ENCODE measurements around the gene B4GALNT3.

B4GALNT3 gene

GRCh38 chr12:508795-509194 is 49.1 kb downstream of the B4GALNT3 start:
- DNase-seq (ENCODE audit: low read depth): no peak

- peak; percentile 22 for DNase-seq (ENCODE audit: low read depth)
Observed at GRCh38 chr12:509500-509899, 49.8 kb downstream of the B4GALNT3 start.

GRCh38 chr12:510071-510825 is 50.5 kb downstream of the B4GALNT3 start:
- no peak for DNase-seq (ENCODE audit: low read depth)

- no peak for DNase-seq (ENCODE audit: low read depth)
Observed at GRCh38 chr12:512933-513332, 53.2 kb downstream of the B4GALNT3 start.

- DNase-seq (ENCODE audit: low read depth): no peak
Observed at GRCh38 chr12:513446-513845, 53.7 kb downstream of the B4GALNT3 start.

- DNase-seq (ENCODE audit: low read depth): no peak
Observed at GRCh38 chr12:517538-517937, 57.8 kb downstream of the B4GALNT3 start.

- DNase-seq (ENCODE audit: low read depth): no peak
Observed at GRCh38 chr12:520119-520518, 60.4 kb downstream of the B4GALNT3 start.

- no peak for DNase-seq (ENCODE audit: low read depth)
Observed at GRCh38 chr12:522692-523378, 63.1 kb downstream of the B4GALNT3 start.

- peak; percentile 35 for DNase-seq (ENCODE audit: low read depth)
Observed at GRCh38 chr12:524167-524951, 64.6 kb downstream of the B4GALNT3 start.

GRCh38 chr12:526089-526488 is 66.3 kb downstream of the B4GALNT3 start:
- DNase-seq (ENCODE audit: low read depth): no peak

GRCh38 chr12:527241-527640 is 67.5 kb downstream of the B4GALNT3 start:
- no peak for DNase-seq (ENCODE audit: low read depth)

- no peak for DNase-seq (ENCODE audit: low read depth)
Observed at GRCh38 chr12:527729-528128, 68.0 kb downstream of the B4GALNT3 start.

- peak; percentile 25 for DNase-seq (ENCODE audit: low read depth)
Observed at GRCh38 chr12:530308-530707, 70.6 kb downstream of the B4GALNT3 start.

- DNase-seq (ENCODE audit: low read depth): no peak
Observed at GRCh38 chr12:530821-531220, 71.1 kb downstream of the B4GALNT3 start.

GRCh38 chr12:531951-532585 is 72.3 kb downstream of the B4GALNT3 start:
- DNase-seq (ENCODE audit: low read depth): no peak

GRCh38 chr12:532908-533565 is 73.3 kb downstream of the B4GALNT3 start:
- DNase-seq (ENCODE audit: low read depth): peak; percentile 83

- no peak for DNase-seq (ENCODE audit: low read depth)
Observed at GRCh38 chr12:533718-534117, 74.0 kb downstream of the B4GALNT3 start.

- DNase-seq (ENCODE audit: low read depth): no peak
Observed at GRCh38 chr12:534216-534615, 74.5 kb downstream of the B4GALNT3 start.

GRCh38 chr12:535396-535795 is 75.7 kb downstream of the B4GALNT3 start:
- DNase-seq (ENCODE audit: low read depth): no peak

- no peak for DNase-seq (ENCODE audit: low read depth)
Observed at GRCh38 chr12:536751-537245, 77.1 kb downstream of the B4GALNT3 start.

- no peak for DNase-seq (ENCODE audit: low read depth)
Observed at GRCh38 chr12:537772-538171, 78.0 kb downstream of the B4GALNT3 start.

All from iris pigment epithelial cell (primary cell).